OCI-LY1 (cell line): ENCODE measurements around the gene ZNF444.

ENCODE experiments used
- CTCF ChIP-seq: fragments of 200-600 bp; sonication (generic), shearing (Covaris generic); IDR thresholded peaks from 2 replicates; pipeline ENCODE4 v1.5.1; 2017; ENCODE audit warnings: mild to moderate bottlenecking, antibody characterized with exemption, low read length, moderate library complexity, mixed read lengths
- EZH2 ChIP-seq: fragments of 200-600 bp; sonication (generic), shearing (Covaris generic); IDR thresholded peaks from 2 replicates; pipeline ENCODE4 v1.8.0; 2017; ENCODE audit warnings: borderline replicate concordance, mixed run types, mild to moderate bottlenecking, antibody characterized with exemption, low read length, moderate library complexity, mixed read lengths

GRCh38 chr19:56191115-56191514 is 50.0 kb downstream of the ZNF444 start:
- TF ChIP-seq CTCF (peak; percentile 24; the same call in 1 of the 2 replicates), EZH2 (no peak)
